GM12878 (cell line): ENCODE data around the gene CAVIN4. TPM values are rescaled to one million over a fixed set of nuclear protein-coding genes. Genes with fewer than 3 reads are reported as not detected.

Source experiments
- ATAC-seq: fragments of 200-7000 bp; cut with Tn5 transposase; 3 replicates; pipeline ENCODE4 v1.9.1; 2020; ENCODE audit warnings: mild to moderate bottlenecking, moderate library complexity
- BruUV-seq: library from RNA; stranded (reverse); fragments of 400-500 nt; replicated peaks from 2 replicates; lab custom pipeline; 2021; lab: Mats Ljungman, UMichigan
- CTCF ChIA-PET: fragments of 300-600 bp; sonication (Branson Sonifier 250); formaldehyde crosslinking; extraction: SDS; loops from one replicate; lab custom pipeline; 2021; ENCODE audit warnings: inconsistent platforms; lab: Yijun Ruan, JAX
- POLR2A ChIA-PET: fragments of 350-600 bp; formaldehyde crosslinking; extraction: SDS; loops from one replicate; lab custom pipeline; 2021; ENCODE audit warnings: inconsistent platforms; lab: Charles Lee
- RAD21 ChIA-PET: fragments of 300-600 bp; sonication (Branson Sonifier 250); formaldehyde crosslinking; loops from one replicate; lab custom pipeline; 2023; ENCODE audit warnings: antibody characterized with exemption; ENCODE audit not compliant: unreplicated experiment; lab: Charles Lee
- SMC1A ChIA-PET: fragments of 300-600 bp; sonication (Branson Sonifier 250); formaldehyde crosslinking; loops from one replicate; lab custom pipeline; 2023; ENCODE audit not compliant: unreplicated experiment, uncharacterized antibody; lab: Charles Lee
- DNase-seq: peaks from one replicate; pipeline ENCODE4 v3.0.0-alpha.2; 2011; ENCODE audit warnings: low read depth, low spot score
- FAIRE-seq: peaks from 3 replicates; lab custom pipeline; 2011; peaks lifted over from hg19 to GRCh38; lab: Jason Lieb, UNC
- H2AFZ ChIP-seq: 2 replicates; pipeline ENCODE4 v1.6.0; 2011; ENCODE audit warnings: low read depth, low read length, control low read depth; ENCODE audit not compliant: control insufficient read depth
- H3K27ac ChIP-seq: 2 replicates; pipeline ENCODE4 v1.5.1; 2011; ENCODE audit warnings: control low read depth; ENCODE audit not compliant: control insufficient read depth, insufficient read depth
- H3K27me3 ChIP-seq, 2 experiments: replicated peaks in 1 of 2; 2 replicates each; pipeline versions ENCODE4 v1.6.0 to v1.6.1; 2011; ENCODE audit warnings: low read length in 1 of 2; ENCODE audit not compliant: control insufficient read depth in 2 of 2, insufficient read depth in 2 of 2
- H3K36me3 ChIP-seq, 2 experiments: 2 replicates each; pipeline ENCODE4 v1.5.1; 2011; ENCODE audit warnings: low read length in 1 of 2; ENCODE audit not compliant: control insufficient read depth in 2 of 2, insufficient read depth in 2 of 2
- H3K4me1 ChIP-seq: 2 replicates; pipeline ENCODE4 v1.6.1; 2011; ENCODE audit warnings: mild to moderate bottlenecking, low read length, moderate library complexity, mixed read lengths; ENCODE audit not compliant: control insufficient read depth, insufficient read depth
- H3K4me2 ChIP-seq: 2 replicates; pipeline ENCODE4 v1.6.0; 2011; ENCODE audit warnings: control low read depth; ENCODE audit not compliant: control insufficient read depth, insufficient read depth
- H3K4me3 ChIP-seq: fragments of 200-600 bp; sonication (generic); 2 replicates; pipeline ENCODE4 v1.5.1; 2016
- H3K79me2 ChIP-seq: 2 replicates; pipeline ENCODE4 v1.6.0; 2011; ENCODE audit warnings: low read length; ENCODE audit not compliant: control insufficient read depth, insufficient read depth
- H3K9ac ChIP-seq: 2 replicates; pipeline ENCODE4 v1.8.0; 2011; ENCODE audit warnings: low read length, control low read depth, mixed read lengths; ENCODE audit not compliant: control insufficient read depth, insufficient read depth
- H3K9me3 ChIP-seq: replicated peaks from 3 replicates; pipeline ENCODE4 v1.5.1; 2011; ENCODE audit warnings: mild to moderate bottlenecking, low read length; ENCODE audit not compliant: control insufficient read depth, insufficient read depth
- H4K20me1 ChIP-seq: 2 replicates; pipeline ENCODE4 v1.6.0; 2011; ENCODE audit not compliant: control insufficient read depth, insufficient read depth
- CHD4 ChIP-seq: fragments of 200-600 bp; sonication (generic); IDR thresholded peaks from 2 replicates; pipeline ENCODE4 v1.6.1; 2016; ENCODE audit warnings: mild to moderate bottlenecking
- EED ChIP-seq: sonication (generic); IDR thresholded peaks from 2 replicates; pipeline ENCODE4 v1.6.1; 2016; ENCODE audit warnings: antibody characterized with exemption, low read depth
- FOS ChIP-seq: IDR thresholded peaks from 3 replicates; pipeline ENCODE4 v1.6.1; 2011; ENCODE audit warnings: borderline replicate concordance; ENCODE audit not compliant: insufficient read length; ENCODE audit errors: extremely low read depth
- FOXK2 ChIP-seq: fragments of 450-650 bp; IDR thresholded peaks from 2 replicates; pipeline ENCODE4 v1.6.1; 2017; ENCODE audit warnings: mild to moderate bottlenecking, moderate library complexity
- POLR2AphosphoS5 ChIP-seq: IDR thresholded peaks from 2 replicates; pipeline ENCODE4 v1.6.1; 2011; ENCODE audit warnings: mild to moderate bottlenecking, low read length, inconsistent platforms
- RBBP5 ChIP-seq: fragments of 200-600 bp; sonication (generic); conservative IDR thresholded peaks from 2 replicates; pipeline ENCODE4 v1.6.1; 2016
- RCOR1 ChIP-seq: conservative IDR thresholded peaks from 2 replicates; pipeline ENCODE4 v1.6.1; 2012; ENCODE audit warnings: low read depth, low read length, improper control_type of control experiment
- SMAD5 ChIP-seq: IDR thresholded peaks from 2 replicates; pipeline ENCODE4 v1.6.1; 2016; ENCODE audit warnings: antibody characterized with exemption, low read depth
- TARDBP ChIP-seq: IDR thresholded peaks from 2 replicates; pipeline ENCODE4 v1.6.1; 2016; ENCODE audit warnings: borderline replicate concordance
- ZNF217 ChIP-seq: fragments of 450-650 bp; IDR thresholded peaks from 2 replicates; pipeline ENCODE4 v1.6.1; 2017; ENCODE audit warnings: antibody characterized with exemption, mild to moderate bottlenecking
- WGBS: methylation state at CpG from one replicate; pipeline ENCODE4 v1.1.6; 2016; ENCODE audit warnings: low lambda C conversion rate; ENCODE audit not compliant: insufficient replicate concordance, insufficient coverage; ENCODE audit errors: missing lambda C conversion rate; 5-methylcytosine and 5-hydroxymethylcytosine counted together
- in situ Hi-C: fragments of 300-500 bp; cut with MboI; formaldehyde crosslinking; loops from 9 replicates; pipeline ENCODE4 v1.14.3; 2018; ENCODE audit warnings: mixed read lengths
- intact Hi-C: fragments of 100-400 bp; cut with micrococcal nuclease; formaldehyde crosslinking; loops from one replicate; pipeline ENCODE4 v1.14.2; 2022; ENCODE audit not compliant: unreplicated experiment
- polyA plus RNA-seq, 11 experiments: library from polyadenylated mRNA; depleted of rRNA in 4 of 11; unstranded in 6 of 11; stranded (reverse) in 5 of 11; fragments of >200 nt; fragmentation: Nextera tagmentation in 4 of 11; fragmentation: Illumina TruSeq in 1 of 11; extraction: Ambion mirVana in 4 of 11; extraction: Trizol in 1 of 11; gene quantifications; 1 replicate in 1 of 11; 2 replicates in 10 of 11; pipeline versions ENCODE4 v1.2.1 to v1.2.3, GENCODE V29; 2011 to 2016; ENCODE audit warnings: inconsistent platforms in 2 of 11, missing spikeins in 2 of 11, low read depth in 1 of 11
- total RNA-seq, 4 experiments: library from RNA; depleted of rRNA in 3 of 4; stranded (reverse); fragments of >200 nt in 3 of 4; fragmentation: Illumina TruSeq in 1 of 4; extraction: Trizol in 1 of 4; gene quantifications; 2 replicates each; pipeline versions ENCODE4 v1.2.1 to v1.2.3, GENCODE V29; 2013 to 2021
- TF ChIP-seq, protein P1 (sequence below): fragments of 450-650 bp; IDR thresholded peaks from 2 replicates; pipeline ENCODE4 v1.6.1; 2018; ENCODE audit warnings: borderline replicate concordance, mild to moderate bottlenecking; ENCODE audit not compliant: partially characterized antibody
- TF ChIP-seq, protein P2 (sequence below): fragments of 450-650 bp; IDR thresholded peaks from 2 replicates; pipeline ENCODE4 v1.6.1; 2016; ENCODE audit warnings: mild to moderate bottlenecking
- TF ChIP-seq, protein P3 (sequence below), 3 experiments: IDR thresholded peaks in 2 of 3; conservative IDR thresholded peaks in 1 of 3; 2 replicates each; pipeline ENCODE4 v1.5.1; 2011; ENCODE audit warnings: low read depth in 3 of 3, low read length in 3 of 3, mild to moderate bottlenecking in 3 of 3, control low read depth in 2 of 3, moderate library complexity in 2 of 3, inconsistent platforms in 1 of 3, mixed read lengths in 1 of 3; ENCODE audit not compliant: control insufficient read depth in 2 of 3, insufficient read depth in 1 of 3; ENCODE audit errors: extremely low read depth in 1 of 3

CAVIN4 gene
- total and polyA plus RNA-seq, 10 of the 15 experiments (the other 5 are each of a cell fraction or from before 2014, with no cell fraction given) = 0.04 to 0.13 (median 0.08) TPM; not detected in 3

DNA sequence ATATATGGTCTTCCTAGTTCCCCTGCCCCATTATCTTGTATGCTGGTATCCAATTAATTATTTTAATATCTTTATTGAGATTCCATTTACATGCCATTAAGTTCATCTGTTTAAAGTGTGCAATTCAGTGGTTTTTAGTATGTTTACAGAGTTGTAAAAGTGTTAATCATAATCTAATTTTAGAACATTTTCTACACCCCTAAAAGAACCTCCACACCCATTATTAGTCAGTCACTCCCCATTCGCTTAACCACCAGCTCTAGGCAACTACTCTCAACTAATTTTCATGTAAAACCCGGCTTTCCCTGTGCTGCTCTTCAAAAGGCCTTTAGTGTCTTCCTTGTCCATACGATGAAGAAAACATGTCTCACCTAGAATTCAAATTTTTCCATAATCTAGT, 20.8 kb upstream of the CAVIN4 start (continued):
- TF ChIP-seq, protein P1, sequence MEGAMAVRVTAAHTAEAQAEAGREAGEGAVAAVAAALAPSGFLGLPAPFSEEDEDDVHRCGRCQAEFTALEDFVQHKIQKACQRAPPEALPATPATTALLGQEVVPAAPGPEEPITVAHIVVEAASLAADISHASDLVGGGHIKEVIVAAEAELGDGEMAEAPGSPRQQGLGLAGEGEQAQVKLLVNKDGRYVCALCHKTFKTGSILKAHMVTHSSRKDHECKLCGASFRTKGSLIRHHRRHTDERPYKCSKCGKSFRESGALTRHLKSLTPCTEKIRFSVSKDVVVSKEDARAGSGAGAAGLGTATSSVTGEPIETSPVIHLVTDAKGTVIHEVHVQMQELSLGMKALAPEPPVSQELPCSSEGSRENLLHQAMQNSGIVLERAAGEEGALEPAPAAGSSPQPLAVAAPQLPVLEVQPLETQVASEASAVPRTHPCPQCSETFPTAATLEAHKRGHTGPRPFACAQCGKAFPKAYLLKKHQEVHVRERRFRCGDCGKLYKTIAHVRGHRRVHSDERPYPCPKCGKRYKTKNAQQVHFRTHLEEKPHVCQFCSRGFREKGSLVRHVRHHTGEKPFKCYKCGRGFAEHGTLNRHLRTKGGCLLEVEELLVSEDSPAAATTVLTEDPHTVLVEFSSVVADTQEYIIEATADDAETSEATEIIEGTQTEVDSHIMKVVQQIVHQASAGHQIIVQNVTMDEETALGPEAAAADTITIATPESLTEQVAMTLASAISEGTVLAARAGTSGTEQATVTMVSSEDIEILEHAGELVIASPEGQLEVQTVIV = no peak
- TF ChIP-seq FOXK2 = no peak
- TF ChIP-seq ZNF217 = no peak
- TF ChIP-seq, protein P2, sequence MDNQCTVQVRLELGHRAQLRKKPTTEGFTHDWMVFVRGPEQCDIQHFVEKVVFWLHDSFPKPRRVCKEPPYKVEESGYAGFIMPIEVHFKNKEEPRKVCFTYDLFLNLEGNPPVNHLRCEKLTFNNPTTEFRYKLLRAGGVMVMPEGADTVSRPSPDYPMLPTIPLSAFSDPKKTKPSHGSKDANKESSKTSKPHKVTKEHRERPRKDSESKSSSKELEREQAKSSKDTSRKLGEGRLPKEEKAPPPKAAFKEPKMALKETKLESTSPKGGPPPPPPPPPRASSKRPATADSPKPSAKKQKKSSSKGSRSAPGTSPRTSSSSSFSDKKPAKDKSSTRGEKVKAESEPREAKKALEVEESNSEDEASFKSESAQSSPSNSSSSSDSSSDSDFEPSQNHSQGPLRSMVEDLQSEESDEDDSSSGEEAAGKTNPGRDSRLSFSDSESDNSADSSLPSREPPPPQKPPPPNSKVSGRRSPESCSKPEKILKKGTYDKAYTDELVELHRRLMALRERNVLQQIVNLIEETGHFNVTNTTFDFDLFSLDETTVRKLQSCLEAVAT = no peak
- TF ChIP-seq TARDBP = no peak
- TF ChIP-seq POLR2AphosphoS5 = no peak
- no peak for TF ChIP-seq SMAD5

DNA sequence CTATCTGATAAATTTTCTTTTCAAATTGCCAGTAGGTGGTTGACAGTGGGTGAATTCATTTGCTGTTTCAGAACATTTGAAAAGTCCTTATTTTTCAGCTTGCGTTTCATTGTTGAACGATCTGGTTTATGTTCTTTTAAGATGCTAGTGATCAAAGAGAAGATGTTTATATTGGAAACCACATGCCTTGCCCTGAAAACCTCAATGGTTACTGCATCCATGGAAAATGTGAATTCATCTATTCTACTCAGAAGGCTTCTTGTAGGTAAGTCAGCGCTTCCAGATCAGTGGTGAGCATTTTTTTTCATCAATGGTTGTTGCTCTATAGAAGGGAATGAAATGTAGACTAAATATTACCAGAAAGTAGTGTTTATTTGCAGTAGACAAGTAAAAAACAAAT, 16.6 kb upstream of the CAVIN4 start:
- Histone ChIP-seq H3K36me3 (no peaks in the 10 kb centered on the region), H4K20me1 (no peaks in the 10 kb centered on the region), H3K9me3 (no peaks in the 10 kb centered on the region), H3K27ac (no peak overlapping the region), H3K4me2 (no peak overlapping the region), H3K27me3 (no peaks in the 10 kb centered on the region), H3K4me1 (peaks cover under 1% of the 10 kb centered on the region; the same call in 1 of the 2 replicates), H3K4me3 (no peak overlapping the region), H3K9ac (no peak overlapping the region), H3K79me2 (no peaks in the 10 kb centered on the region), H2AFZ (no peak overlapping the region)
- WGBS = 42% methylated on average over 3 of the region's 3 CpGs
- no peak for DNase-seq
- no peak for TF ChIP-seq FOS
- TF ChIP-seq RBBP5 = no peak
- no peak for TF ChIP-seq CHD4
- TF ChIP-seq, protein P3, sequence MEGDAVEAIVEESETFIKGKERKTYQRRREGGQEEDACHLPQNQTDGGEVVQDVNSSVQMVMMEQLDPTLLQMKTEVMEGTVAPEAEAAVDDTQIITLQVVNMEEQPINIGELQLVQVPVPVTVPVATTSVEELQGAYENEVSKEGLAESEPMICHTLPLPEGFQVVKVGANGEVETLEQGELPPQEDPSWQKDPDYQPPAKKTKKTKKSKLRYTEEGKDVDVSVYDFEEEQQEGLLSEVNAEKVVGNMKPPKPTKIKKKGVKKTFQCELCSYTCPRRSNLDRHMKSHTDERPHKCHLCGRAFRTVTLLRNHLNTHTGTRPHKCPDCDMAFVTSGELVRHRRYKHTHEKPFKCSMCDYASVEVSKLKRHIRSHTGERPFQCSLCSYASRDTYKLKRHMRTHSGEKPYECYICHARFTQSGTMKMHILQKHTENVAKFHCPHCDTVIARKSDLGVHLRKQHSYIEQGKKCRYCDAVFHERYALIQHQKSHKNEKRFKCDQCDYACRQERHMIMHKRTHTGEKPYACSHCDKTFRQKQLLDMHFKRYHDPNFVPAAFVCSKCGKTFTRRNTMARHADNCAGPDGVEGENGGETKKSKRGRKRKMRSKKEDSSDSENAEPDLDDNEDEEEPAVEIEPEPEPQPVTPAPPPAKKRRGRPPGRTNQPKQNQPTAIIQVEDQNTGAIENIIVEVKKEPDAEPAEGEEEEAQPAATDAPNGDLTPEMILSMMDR (IDR thresholded peaks at IDR 0.05 in 2 of 3, conservative IDR thresholded peaks at IDR 0.05 in 1 of 3; ENCODE audit: control insufficient read depth in 2 of 3, extremely low read depth in 1 of 3, insufficient read depth in 1 of 3, low read depth in 3 of 3, low read length in 3 of 3) = no peak
- TF ChIP-seq RCOR1 = no peak
- no peak for TF ChIP-seq EED
- RAD21 ChIA-PET = no interaction called here
- no TSS peak for BruUV-seq
- CTCF ChIA-PET = no interaction called here
- no peak for ATAC-seq
- SMC1A ChIA-PET = no interaction called here
- in situ Hi-C loops = no loop called here
- no peak for FAIRE-seq
- intact Hi-C loops = no loop called here
- POLR2A ChIA-PET = no interaction called here
